AML-193 (cell line): ENCODE results near the gene FNDC3B.

Source experiments
- DNase-seq, 2 experiments: peaks; one replicate each; lab custom pipeline; 2025; lab: John Stamatoyannopoulos, UW

Gene FNDC3B

DNA sequence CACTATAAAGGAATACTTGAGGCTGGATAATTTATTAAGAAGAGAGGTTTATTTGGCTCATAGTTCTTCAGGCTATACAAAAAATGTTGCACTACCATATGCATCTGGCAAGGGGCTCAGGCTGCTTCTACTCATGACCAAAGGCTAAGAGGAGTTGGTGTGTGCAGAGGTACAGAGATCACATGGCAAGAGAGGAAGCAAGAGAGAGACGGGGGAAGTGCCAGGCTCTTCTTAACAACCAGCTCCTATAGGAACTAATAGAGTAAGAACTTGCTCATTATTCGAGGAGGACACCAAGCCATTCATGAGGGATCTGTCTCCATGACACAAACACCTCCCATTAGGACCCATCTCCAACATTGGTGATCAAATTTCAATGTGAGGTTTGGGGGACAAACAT, 6.0 kb upstream of the FNDC3B start:
- DNase-seq = peak; percentile 52 to 58

DNA sequence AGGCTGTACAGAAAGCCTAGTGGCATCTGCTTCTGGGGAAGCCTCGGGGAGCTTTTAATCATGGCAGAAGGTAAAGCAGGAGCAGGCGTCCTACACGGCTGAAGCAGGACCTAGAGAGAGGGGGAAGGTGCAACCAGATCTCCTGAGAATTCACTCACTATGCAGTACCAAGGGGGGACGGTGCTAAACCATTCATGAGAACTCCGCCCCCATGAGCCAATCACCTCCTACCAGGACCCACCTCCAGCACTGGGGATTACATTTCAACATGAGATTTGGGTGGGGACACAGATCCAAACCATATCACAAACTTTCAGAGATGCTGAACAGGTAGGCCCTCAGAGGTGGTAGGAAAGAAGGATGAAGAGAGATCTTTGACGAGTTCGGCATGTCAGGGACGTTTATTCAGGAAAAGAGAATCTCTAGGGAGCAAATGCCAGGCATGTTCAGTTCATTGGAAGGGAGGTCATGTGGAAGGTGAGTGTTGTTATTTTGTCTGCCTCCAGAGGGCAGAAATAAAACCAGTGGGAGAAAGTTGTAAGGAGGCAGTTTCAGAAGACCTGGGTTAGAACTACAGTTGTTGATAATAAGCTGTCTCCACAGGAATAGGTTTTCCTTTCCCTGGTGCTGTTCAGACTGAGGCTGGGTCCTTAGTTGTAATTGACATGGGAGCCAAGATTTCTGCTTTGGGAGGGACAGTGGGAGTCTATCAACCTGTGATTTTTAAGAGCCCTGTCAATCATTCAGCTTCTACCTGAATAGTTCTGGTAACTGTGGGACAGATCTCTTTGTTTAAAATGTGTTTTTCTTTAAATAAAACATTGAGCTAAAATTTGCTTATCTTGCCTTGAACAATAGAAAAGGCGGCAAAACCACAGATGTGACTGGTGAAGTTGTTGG, 4.3 kb upstream of the FNDC3B start:
- peak; percentile 40 to 46 for DNase-seq

DNA sequence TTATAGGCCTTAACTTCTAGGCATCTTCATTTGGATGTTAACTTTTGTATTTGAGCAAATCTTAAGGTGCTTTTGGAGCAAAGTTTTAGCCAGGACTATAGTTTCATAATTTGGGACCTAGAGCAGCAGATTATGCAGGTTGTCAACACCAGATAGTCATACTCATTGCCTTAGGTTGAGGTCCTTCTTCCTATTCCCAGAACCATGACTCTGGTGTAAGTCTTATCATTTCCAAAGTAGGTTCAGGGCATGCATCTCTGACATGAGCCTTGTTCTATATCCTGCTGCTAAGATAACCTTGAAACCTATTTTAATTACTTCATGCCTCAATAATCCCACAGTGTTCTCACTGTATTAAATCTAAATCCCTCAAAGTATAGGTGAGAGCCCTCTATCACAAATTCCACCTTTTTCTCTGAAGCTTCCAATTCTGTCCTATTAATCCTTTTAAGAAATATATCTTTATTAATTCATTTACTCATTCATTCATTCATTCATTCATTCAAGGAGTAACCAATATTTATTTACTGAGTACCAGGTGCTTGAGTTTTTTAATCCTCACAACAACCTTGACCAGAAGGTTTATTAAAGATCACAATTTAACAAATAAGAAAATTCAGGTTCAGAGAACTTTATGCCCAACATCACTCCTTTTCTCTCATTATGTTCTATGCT, 2.7 kb upstream of the FNDC3B start:
- no peak for DNase-seq

DNA sequence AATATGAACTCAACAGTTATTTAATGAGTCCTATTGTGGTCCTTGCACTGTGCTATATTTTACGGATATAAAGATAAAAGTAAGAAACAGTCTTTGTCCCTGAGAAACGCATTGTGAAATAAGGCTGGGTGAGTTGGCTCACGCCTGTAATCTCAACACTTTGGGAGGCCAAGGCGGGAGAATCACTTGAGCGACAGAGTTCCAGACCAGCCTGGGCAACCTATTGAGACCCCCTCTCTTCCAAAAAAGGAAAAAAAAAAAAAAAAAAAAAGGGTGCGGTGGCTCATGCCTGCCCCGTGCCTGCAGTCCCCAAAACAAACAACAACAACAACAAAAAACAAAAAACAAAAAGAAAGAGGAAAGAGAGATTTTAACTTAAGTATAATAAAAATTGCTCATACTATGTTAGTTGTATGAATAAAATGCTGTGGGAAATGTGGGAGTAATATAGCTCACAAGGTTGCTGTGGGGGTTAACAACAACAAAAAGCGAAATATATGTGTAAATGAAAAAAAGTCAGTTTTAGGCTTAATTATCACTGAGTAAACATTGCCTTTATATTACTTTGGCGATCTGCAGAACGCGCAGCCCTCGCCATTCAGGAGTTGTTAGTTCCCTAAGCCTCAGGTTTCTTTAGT, 461 bp upstream of the FNDC3B start:
- peak; percentile 55 for DNase-seq

DNA sequence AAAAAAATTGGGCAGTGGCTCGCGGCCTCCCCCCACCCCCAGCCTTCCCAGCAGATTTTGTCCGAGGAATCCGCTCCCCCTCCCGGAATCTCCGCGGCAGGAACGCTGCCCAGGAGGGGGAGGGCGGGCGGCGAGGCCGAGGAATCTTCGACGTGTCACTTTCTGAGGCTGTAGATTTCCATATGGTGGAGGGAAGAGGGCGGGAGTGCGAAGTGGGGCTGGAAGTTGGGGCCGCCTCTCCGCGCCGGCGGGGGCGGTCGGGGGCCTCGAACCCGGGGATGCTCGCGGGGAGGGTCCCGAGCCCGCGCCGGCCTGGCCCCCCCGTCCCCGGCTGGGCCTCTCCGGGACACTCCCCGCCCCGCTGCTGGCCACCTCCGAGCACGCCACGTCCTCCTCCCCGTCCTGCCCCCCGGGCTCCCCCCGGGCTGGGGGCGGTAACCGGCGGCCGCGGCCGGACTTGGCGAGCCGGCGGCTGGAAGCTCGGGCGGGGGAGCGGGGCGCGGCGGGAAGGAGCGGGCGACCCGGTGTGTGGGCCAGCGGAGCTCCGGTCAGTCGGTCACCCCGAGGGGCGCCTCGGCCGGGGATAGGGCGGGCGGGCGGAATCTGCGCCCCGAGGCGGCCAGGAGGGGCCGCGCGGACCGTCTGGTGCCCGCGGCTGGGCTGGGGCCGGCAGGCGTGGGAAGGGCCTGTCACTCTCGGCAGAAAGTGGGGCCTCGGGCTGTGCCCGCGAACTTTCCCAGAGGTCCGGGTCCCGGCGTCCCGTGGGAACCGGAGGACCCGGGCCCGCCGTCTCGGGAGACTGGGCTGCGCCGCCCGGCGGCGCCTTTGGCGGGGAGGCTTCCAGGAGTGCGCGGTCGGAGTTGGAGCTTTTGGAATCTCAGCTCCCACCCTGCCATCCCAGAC, 951 bp downstream of the FNDC3B start:
- peak; percentile 46 to 69 for DNase-seq

DNA sequence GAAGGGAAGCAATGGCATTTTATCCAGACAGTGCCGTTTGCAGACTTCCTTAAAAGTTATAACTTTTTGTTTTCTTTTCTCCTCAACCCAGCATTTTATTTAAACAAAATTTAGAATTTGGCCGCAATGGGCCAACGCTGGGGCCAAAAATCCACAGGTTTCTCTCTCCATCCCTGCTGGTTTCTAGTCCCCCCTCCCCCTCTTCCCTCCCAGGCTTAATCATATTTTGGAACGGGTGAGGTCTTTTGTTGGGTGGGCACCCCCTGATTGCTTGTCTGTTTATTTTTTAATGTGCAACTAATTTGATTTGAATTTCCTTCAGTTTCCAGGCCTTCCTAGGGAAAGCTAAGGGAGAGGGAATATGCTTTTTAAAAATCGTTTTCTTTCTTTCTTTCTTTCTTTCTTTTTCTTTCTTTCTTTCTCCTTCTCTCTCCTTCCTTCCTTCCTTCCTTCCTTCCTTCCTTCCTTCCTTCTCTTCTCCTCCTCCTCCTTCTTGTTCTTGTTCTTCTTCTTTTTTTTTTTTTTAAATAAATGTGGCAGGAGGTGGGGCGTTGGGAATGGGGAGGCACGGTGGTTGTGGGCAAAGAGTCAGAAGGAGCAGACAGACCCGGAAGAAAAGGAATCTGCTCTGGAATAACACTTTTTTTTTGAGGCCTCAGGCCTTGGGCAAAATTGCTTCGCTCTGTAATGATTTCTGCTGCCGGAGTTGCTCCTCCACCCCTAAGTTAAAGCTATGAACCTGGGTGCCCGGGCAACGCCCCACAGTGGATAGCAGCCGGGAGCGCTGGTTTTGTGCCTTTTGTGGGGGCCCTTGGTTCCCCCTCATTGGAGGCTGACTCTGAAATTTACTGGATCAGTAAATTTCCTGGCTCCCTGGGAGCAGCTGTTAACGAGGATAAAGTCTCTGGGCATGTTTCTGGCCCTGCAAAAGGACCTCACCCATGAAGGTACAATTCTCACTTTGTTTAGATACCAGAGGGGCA, 1.9 kb downstream of the FNDC3B start:
- peak; percentile 45 to 51 for DNase-seq

DNA sequence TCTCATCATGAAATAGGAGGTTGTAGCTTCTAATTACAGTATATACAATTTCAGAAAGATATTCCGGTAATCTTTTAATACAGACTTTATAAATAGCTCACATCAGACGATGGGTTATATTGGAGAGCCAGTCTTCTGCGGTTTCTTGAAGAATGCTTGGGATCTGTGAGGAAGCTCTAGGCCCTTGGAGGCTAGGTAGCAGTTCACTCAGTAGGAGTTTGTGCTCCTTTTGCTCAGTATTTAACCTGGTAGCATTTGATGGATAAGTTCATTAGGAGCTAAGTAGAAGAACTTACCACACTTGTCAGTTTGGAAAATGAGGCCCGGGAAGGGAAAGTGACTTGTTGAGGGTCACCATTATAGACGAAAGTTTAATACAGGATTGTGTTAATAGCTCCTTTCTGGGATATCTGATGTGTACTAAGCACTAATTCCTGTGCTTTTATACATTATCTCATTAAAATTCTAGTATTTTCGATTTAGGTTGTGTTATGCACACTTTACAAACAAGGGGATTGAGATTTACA, 2.8 kb downstream of the FNDC3B start:
- DNase-seq = no peak

DNA sequence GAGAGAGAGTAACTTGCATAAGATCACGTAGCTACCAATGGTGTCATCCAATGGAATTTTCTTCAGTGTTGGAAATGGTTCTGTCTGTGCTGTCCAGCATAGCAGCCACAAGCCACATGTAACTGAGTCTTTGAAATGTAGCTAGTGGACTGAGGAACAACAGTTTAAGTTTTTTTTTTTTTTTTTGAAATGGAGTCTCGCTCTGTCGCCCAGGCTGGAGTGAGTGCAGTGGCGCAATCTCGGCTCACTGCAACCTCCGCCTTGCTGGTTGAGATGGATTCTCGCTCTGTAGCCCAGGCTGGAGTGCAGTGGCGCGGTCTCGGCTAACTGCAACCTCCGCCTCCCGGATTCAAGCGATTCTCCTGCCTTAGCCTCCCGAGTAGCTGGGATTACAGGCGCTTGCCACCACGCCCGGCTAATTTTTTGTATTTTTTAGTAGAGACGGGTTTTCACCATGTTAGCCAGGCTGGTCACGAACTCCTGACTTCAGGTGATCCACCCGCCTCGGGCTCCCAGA, 3.3 kb downstream of the FNDC3B start:
- peak; percentile 51 to 62 for DNase-seq

DNA sequence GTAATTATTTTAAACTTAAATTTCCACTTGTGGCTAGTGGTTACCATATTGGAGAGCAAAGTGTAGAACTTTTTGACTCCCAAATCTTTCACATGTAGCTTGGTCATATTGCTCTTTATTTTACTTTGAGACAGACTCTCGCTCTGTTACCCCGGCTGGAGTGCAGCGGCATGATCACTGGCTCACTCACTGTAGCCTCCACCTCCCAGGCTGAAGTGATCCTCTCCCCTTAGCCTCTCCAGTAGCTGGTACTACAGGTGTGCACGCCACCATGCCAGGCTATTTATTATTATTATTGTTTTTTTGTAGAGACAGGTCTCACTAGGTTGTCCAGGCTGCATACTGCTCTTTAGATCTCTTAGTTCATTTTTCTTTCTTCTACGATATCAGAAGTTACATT, 3.9 kb downstream of the FNDC3B start:
- DNase-seq = no peak

DNA sequence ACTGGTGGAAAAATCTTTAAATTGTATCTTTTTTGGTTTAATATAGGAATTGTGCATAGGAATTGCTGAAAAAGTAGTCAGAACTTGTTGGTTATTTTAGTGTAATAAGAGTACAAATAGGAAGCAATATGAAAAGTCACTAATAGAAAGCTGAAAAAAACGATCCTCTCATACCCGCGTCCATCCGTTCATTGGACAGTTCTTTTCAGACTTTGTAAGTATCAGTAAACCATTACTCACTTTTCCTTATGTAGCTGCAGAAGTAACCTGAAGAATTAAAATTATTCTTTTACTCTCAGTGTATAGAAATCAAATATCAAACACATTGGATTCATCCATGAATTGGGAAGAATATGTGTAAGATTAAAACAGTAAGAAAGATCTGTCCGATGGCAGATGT, 4.4 kb downstream of the FNDC3B start:
- DNase-seq = peak in 1 of 2 experiments; percentile 40

DNA sequence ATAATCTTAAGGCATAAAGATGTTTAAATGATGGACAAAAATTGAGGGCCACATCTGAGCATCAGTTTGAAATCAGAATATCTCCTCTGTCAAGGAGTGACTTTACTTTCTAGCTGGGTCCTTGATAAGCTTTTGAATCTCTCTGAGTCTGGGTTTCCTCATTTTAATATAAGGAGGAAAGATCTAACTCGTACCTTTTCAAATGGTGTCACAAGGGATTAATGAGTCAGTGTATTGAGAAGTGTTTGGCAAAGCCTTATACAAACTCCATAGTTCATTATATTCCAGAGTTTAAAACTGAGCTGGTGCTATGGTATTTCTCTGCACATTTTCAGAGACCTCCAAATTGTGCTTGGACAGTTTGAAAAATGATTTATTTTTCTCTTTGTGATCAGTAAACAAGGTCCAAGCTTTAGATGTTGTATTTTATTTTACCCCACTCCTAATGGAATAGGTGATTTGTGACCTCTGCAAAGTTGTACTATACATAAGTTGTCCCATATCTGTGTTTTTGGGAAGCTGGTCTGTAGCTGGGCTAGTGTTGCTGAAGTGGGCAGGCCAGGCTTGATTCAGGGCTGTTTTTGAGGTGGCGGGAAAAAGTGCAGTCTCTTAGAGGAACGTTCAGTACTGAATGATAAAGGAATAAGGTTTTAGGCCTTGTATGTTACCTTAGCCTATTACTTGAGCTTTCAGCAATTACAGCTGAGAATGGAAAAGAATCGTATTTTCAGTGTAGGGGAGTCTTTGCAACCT, 5.6 kb downstream of the FNDC3B start:
- DNase-seq = peak; percentile 28 to 37

DNA sequence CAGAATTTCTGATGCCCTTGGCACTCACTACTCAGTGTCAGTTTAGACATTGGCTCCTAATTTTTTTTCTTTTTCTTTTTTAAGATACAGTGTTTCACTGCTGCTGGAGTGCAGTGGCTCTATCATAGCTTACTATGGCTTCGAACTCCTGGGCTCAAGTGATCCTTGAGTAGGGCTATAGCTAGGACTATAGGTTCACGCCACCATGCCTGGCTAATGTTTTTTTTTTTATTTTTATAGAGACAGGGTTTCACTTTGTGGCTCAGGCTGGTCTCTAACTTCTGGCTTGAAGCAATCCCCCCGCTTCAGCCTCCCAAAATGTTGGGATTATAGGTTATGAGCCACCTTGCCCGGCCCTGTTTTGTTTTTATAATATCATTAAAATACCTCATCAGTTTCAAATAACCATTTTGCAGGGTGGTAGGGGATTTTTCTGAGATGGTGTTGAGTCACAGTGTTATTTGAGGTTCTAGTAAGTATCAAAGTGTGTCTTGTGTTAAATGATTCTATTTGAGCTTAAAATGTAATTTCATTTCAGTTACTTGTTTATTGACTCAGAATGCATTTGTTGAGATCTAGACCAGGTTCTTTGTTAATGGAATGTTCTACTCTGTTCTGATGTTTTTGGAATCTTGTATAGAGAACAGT, 7.0 kb downstream of the FNDC3B start:
- DNase-seq = no peak

DNA sequence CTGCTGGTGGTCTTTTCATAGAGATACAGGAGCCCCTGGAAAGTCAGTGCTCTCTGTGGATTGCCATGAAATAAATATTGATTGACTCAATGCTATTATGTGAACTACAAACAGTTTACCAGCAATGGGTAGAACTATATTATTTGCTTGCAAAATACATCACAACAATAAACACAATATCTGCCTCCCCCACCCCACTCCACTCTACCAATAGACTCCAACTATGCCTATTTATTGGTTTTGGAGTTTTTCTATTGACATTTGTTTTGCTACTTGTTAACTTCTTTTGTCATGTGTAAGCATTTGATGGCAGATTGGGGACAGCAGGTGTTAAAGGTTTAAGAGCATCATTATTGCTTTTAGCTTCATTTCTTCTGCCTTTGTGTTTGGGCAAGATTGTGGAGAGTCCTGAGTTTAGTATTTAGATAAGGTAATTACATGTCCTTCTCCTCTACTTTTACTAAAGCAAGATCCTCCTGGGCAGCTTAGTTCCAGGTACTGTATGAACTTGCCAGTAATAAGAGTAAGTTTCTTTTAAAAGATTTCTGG, 8.3 kb downstream of the FNDC3B start:
- DNase-seq = no peak

DNA sequence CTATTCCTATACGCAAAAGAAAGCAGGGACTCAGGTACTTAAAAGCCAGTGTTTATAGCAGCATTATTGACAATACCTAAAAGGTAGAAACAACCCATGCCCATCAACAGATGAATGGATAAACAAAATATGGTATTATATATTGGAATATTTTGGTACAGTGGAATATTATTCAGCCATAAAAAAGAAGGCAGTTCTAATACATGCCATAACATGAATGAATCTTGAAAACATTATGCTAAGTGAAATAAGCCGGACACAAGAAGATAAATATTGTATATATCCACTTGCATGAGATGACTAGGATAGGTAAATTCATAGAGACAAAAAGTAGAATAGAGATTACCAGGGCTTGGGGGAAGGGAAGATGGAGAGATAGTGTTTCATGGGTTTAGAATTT, 9.2 kb downstream of the FNDC3B start:
- DNase-seq = no peak

DNA sequence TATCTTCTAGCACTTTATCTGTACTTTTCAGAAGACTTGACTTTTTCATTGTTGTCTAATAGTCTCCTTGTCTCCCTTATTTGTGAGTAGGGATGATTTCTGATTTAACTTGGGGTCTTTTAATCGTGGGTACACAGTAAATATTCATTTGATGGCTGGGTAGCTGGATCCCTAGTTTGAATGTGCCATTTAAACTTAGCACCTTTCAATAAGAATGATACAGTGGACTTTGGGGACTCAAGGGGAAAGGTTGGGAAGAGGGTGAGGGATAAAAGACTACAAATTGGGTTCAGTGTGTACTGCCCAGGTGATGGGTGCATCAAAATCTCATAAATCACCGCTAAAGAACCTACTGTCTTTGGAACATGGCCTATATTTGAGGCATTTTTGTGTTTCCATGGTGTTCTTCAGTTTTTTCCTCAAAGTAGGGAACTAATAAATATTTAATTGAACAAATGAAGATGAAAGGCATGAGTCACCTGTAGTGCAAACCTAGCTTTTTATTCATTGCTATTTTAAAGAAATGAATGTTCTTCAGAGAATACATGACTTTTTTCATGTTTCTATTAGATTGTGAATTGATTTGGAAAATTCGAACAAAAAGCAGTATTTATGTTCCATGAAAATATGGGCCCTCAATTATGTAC, 12.1 kb downstream of the FNDC3B start:
- DNase-seq = no peak

DNA sequence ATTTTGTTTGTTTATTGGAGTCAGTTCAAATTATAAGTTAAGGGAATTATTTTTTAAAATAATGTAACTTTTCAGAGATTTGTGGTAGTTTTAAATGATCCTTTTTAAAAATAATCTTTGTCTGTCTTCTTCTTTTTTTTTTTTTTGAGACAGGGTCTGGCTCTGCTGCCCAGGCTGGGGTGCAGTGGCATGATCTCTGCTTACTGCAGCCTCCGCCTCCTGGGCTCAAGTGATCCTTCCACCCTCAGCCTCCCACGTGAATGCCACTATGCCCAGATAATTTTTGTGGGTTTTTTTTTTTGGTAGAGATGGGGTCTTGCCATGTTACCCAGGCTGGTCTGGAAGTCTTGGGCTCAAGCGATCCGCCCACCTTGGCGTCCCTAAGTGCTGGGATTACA, 12.6 kb downstream of the FNDC3B start:
- no peak for DNase-seq

DNA sequence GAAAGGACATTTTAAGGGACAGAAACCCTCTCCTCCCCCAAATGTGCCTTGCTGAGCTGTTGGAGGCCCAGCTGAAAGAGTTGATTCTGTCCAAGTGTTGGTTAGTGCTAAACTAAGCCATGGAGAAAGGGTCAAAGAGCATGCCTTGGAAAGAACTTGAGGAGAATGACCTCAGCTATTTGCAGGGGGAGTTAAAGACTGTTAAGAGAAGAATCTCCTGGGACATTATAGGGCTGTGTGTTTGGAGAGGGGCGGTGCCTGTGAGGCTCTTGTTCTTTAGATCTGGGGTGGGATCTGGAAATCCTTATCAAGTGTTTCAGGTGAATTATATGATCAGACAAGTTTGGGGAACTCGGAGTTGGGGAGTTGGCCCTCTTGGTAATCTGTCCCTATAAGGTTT, 13.0 kb downstream of the FNDC3B start:
- no peak for DNase-seq

DNA sequence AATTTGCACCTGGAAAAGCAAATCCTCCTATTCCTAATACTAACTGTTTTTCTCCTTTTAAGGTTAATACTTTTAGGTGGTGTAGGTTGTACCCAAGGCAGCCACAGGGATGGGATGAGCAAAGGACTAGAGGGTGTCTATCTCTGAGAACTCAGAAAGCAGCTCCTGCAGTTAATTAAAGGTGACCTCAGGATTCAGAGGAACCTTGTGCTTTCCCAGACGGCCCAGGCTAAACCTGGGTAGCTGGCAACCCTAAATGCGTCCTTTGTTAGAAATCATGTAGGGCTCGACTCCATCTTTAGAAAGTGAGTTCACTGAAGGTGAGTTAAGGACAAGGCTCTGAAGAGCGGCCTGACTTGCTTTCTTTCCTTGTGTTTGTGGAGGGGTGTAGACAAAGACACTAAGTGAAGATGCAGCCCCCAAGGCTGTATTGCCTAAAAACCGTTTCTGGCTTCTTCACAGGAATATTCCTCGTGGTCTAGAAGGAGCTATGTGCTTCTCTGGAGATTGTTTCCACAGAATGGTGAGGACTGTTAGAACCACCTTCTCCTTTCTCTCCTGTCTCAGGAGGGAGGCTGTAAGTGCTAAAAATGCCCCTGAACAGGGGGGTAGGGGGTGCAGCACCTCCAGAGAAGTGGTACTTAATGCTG, 14.9 kb downstream of the FNDC3B start:
- no peak for DNase-seq
